ENCODE measurements around the gene PRADC1. TPM values are rescaled to one million over a fixed set of nuclear protein-coding genes. Genes with fewer than 3 reads are reported as not detected.

Gene PRADC1
- total and polyA plus RNA-seq, 2 donors from 2014 or later = 16.1 to 57.7 TPM

DNA sequence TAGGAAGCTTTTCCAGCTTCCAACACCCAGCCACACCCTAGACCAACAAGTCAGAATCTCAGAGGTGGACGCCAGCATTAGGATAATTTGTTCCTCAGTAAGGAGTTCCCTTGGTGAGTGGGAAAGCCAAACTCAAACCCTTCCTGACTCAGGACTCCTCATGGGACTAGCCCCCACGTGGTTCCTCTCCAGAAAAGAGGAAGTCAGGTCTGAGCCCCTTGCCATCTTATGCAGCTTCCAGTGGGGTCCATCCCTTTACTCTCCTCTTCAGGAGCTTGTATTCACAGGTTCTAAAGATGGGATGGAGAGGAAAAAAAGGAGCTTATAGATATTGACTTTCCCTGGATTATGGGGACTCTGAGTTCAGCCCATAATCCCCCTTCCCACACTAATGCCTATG lies 45.5 kb downstream of the PRADC1 start:
- no peak overlapping the region for H3K27ac ChIP-seq (ENCODE audit: low read depth in 2 of 2, low read length in 2 of 2)
- FAIRE-seq = no peak

GRCh38 chr2:73185965-73186364 lies 47.1 kb downstream of the PRADC1 start:
- Histone ChIP-seq H3K27me3 (ENCODE audit: control insufficient read depth, insufficient read depth, low read length) (no peaks in the 10 kb centered on the region), H3K4me3 (ENCODE audit: low read length in 3 of 3) (no peak overlapping the region), H3K36me3 (ENCODE audit: control insufficient read depth in 2 of 3, insufficient read depth in 3 of 3, low read length in 3 of 3) (no peaks in the 10 kb centered on the region), H3K27ac (ENCODE audit: low read depth in 2 of 2, low read length in 2 of 2) (no peak overlapping the region), H3K4me1 (ENCODE audit: control insufficient read depth in 2 of 3, insufficient read depth in 2 of 3, low read depth in 1 of 3, low read length in 3 of 3) (no peaks in the 10 kb centered on the region), H3K9me3 (ENCODE audit: control insufficient read depth in 2 of 3, insufficient read depth in 1 of 3, low read length in 3 of 3) (no peaks in the 10 kb centered on the region), H3K9ac (ENCODE audit: low read length in 3 of 3) (no peak overlapping the region)
- DNase-seq (no peak), FAIRE-seq (no peak)
- intact Hi-C loops (cut with DNase I) = no loop called here
- TF ChIP-seq, protein P1, sequence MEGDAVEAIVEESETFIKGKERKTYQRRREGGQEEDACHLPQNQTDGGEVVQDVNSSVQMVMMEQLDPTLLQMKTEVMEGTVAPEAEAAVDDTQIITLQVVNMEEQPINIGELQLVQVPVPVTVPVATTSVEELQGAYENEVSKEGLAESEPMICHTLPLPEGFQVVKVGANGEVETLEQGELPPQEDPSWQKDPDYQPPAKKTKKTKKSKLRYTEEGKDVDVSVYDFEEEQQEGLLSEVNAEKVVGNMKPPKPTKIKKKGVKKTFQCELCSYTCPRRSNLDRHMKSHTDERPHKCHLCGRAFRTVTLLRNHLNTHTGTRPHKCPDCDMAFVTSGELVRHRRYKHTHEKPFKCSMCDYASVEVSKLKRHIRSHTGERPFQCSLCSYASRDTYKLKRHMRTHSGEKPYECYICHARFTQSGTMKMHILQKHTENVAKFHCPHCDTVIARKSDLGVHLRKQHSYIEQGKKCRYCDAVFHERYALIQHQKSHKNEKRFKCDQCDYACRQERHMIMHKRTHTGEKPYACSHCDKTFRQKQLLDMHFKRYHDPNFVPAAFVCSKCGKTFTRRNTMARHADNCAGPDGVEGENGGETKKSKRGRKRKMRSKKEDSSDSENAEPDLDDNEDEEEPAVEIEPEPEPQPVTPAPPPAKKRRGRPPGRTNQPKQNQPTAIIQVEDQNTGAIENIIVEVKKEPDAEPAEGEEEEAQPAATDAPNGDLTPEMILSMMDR (IDR thresholded peaks at IDR 0.05; ENCODE audit: borderline replicate concordance, extremely low read depth, insufficient read depth) = no peak

More for the DNA sequence above, 45.5 kb downstream of the PRADC1 start:
- TF ChIP-seq, protein P1 (IDR thresholded peaks at IDR 0.05; ENCODE audit: borderline replicate concordance, extremely low read depth, insufficient read depth) = no peak
- DNase-seq = no peak
- H3K27me3 ChIP-seq (ENCODE audit: control insufficient read depth, insufficient read depth, low read length) = no peaks in the 10 kb centered on the region
- H3K9me3 ChIP-seq (ENCODE audit: control insufficient read depth in 2 of 3, insufficient read depth in 1 of 3, low read length in 3 of 3) = no peaks in the 10 kb centered on the region
- H3K9ac ChIP-seq (ENCODE audit: low read length in 3 of 3) = no peak overlapping the region
- intact Hi-C loops (cut with DNase I) = no loop called here
- no peaks in the 10 kb centered on the region for H3K4me1 ChIP-seq (ENCODE audit: control insufficient read depth in 2 of 3, insufficient read depth in 2 of 3, low read depth in 1 of 3, low read length in 3 of 3)
- no peak overlapping the region for H3K4me3 ChIP-seq (ENCODE audit: low read length in 3 of 3)
- no peaks in the 10 kb centered on the region for H3K36me3 ChIP-seq (ENCODE audit: control insufficient read depth in 2 of 3, insufficient read depth in 3 of 3, low read length in 3 of 3)

Other genes with a start within 250 kb of the PRADC1 start
- 21.4 TPM for gene SFXN5, start 161.5 kb downstream of the PRADC1 start, total RNA-seq
- gene SFXN5, start 161.5 kb downstream of the PRADC1 start, polyA plus RNA-seq (ENCODE audit: insufficient read depth, low read depth, low replicate concordance) = 35.9 TPM
- gene RAB11FIP5, start 120.3 kb downstream of the PRADC1 start, total RNA-seq = 57.1 TPM
- 49.6 TPM for gene RAB11FIP5, start 120.3 kb downstream of the PRADC1 start, polyA plus RNA-seq (ENCODE audit: insufficient read depth, low read depth, low replicate concordance)
- not detected for gene NOTO, start 30.7 kb downstream of the PRADC1 start, total RNA-seq
- gene NOTO, start 30.7 kb downstream of the PRADC1 start, polyA plus RNA-seq (ENCODE audit: insufficient read depth, low read depth, low replicate concordance) = not detected
- gene SMYD5, start 19.0 kb downstream of the PRADC1 start, total RNA-seq = 23.5 TPM
- gene SMYD5, start 19.0 kb downstream of the PRADC1 start, polyA plus RNA-seq (ENCODE audit: insufficient read depth, low read depth, low replicate concordance) = 20.8 TPM
- 164 TPM for gene CCT7, start 1.1 kb upstream of the PRADC1 start, total RNA-seq
- 173 TPM for gene CCT7, start 1.1 kb upstream of the PRADC1 start, polyA plus RNA-seq (ENCODE audit: insufficient read depth, low read depth, low replicate concordance)
- gene FBXO41, start 51.2 kb upstream of the PRADC1 start, total RNA-seq = 5.2 TPM
- gene FBXO41, start 51.2 kb upstream of the PRADC1 start, polyA plus RNA-seq (ENCODE audit: insufficient read depth, low read depth, low replicate concordance) = 0.49 TPM
- gene EGR4, start 60.3 kb upstream of the PRADC1 start, total RNA-seq = not detected
- not detected for gene EGR4, start 60.3 kb upstream of the PRADC1 start, polyA plus RNA-seq (ENCODE audit: insufficient read depth, low read depth, low replicate concordance)
- gene ALMS1, start 152.6 kb upstream of the PRADC1 start, total RNA-seq = 26.2 TPM
- 9.2 TPM for gene ALMS1, start 152.6 kb upstream of the PRADC1 start, polyA plus RNA-seq (ENCODE audit: insufficient read depth, low read depth, low replicate concordance)